ENCODE results near the gene CEP57.

CEP57 gene

DNA sequence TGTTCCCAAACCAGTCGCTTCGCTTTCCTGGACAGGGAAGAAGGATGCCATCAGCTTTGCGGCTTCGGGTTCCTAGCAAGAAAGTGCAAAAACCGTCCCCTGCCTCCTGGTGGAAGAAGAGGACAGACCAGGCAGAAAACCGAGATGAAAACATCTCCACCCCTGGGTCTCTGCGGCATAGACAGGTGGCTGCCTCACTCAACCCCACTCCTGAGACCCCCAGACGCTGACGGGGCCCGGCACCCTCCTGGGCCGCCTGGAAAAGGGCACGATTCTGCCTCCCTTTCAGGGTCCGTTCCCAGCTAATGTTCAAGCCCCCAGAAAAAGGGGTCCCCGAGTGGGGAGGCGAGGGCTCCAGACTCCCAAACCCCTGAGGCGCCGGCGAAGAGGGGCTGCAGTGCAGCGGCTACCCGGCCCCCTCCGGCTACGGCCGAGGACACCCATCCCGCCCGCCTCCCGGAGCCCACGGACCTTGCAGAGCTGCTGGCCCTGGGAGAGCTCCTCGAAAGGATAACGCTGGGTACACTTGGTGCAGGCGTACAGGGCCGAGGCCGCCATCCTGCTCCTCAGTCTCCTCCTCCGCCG is 1.3 kb upstream of the CEP57 start:
- ChIA-PET POLR2A (interaction anchor here (0.8 to 1.5 kb wide), 3 partner anchors 20 to 642 kb away, joined by 3 to 6 read pairs (median 3); no protein-coding TSS in a partner anchor), CTCF (interaction anchor here (0.9 to 3.8 kb wide), 12 partner anchors 9 to 637 kb away, joined by 3 to 19 read pairs (median 5); no protein-coding TSS in a partner anchor)
- H3K4me3 ChIP-seq (ENCODE audit: low read depth, low read length), result peak overlapping the region; percentile 85
- no peak for DNase-seq (ENCODE audit: low read depth, low spot score)
- TF ChIP-seq CTCF (IDR thresholded peaks at IDR 0.05; ENCODE audit: insufficient read depth, low read length, missing control alignments), result peak; percentile 40

DNA sequence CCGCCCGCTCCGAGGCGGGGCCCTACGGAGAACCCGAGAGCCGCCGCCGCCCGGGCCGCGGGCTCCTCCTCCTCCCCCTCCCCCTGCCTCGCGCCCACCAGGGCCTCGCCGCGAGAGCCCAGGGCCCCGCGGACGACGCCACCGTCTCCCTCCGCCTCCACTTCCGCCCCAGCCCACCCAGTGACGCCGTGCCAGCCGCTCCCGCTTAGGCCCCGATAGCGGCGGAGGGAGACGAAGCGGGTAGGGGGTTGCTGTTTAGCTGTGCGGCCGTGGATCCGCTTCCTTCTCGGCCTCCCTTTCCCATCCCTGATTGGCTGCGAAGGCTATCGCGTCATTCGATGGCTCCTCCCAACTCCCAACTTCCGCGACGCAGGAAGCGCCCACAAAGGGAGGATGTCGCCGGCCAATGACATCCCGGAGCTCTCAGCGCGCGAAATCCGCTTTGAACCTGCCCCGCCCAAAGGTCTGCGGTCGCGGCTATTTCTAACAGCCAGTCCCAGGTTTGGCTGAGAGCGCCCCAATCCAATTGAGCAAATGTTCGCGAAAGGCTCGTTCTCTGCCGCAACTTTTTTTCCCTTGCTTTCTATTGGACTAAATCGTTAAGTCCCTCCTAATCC is 684 bp upstream of the CEP57 start, which contains the start of gene FAM76B:
Gene FAM76B (minus strand): TSS at position 277 of the 617 bp plus-strand sequence. CDS start 304 bp downstream, outside the sequence.
- TF ChIP-seq CTCF (IDR thresholded peaks at IDR 0.05; ENCODE audit: insufficient read depth, low read length, missing control alignments), result no peak
- ChIA-PET CTCF (interaction anchor here (1.0 to 3.8 kb wide), 9 partner anchors 9 to 722 kb away, joined by 3 to 19 read pairs (median 5); no protein-coding TSS in a partner anchor), POLR2A (interaction anchor here (0.8 to 1.5 kb wide), 3 partner anchors 21 to 642 kb away, joined by 3 to 6 read pairs (median 3); no protein-coding TSS in a partner anchor)
- H3K4me3 ChIP-seq (ENCODE audit: low read depth, low read length), result peak within 1 kb of the TSS; percentile 85
- peak; percentile 95 for DNase-seq (ENCODE audit: low read depth, low spot score)

DNA sequence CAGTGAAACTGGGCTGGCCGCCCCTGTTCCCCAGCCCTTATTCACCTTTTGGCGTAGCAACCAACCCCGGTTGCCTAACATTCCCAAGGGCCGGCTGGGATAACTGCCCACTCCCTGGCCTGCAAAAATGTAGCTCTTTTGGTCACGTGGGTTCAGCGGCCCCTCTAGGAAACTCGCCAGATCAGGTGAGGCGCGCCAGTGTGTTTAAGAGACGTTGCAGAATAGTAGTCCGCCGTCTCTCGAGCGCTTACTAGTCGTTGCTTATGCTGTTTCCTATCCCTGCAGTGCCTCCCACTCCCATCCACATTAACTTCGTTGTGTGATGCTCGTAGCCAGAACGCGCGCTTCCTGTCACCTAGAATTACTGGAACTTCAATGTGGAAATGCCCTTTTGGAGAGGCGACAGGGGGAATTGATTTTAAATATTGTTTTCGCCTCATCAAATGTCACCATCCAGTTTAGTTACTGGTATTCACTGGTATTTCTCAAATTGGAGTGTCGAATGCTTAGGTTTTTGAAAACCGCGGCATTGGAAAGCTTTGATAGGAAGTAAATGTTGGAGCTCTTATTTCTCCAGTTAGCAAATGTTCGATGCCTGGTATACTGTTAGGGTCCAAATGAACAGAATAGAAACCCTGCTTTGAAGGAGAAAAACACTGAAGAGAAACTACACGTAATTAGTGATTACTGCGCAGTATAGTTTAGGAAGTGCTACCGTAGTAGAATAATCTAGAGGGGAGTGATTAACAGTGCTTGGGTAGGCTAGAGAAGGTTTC is 823 bp downstream of the CEP57 start:
- DNase-seq (ENCODE audit: low read depth, low spot score), result no peak
- peak overlapping the region; percentile 85 for H3K4me3 ChIP-seq (ENCODE audit: low read depth, low read length)
- no peak for TF ChIP-seq CTCF (IDR thresholded peaks at IDR 0.05; ENCODE audit: insufficient read depth, low read length, missing control alignments)
- ChIA-PET CTCF (interaction anchor here (0.8 to 3.8 kb wide), 9 partner anchors 9 to 723 kb away, joined by 3 to 19 read pairs (median 5); partner anchors contain the start of gene MAML2), POLR2A (no interaction called here)

GRCh38 chr11:95791709-95792033 is 1.4 kb downstream of the CEP57 start:
- ChIA-PET CTCF (interaction anchor here (0.8 to 3.8 kb wide), 6 partner anchors 8 to 640 kb away, joined by 3 to 19 read pairs (median 4); no protein-coding TSS in a partner anchor), POLR2A (no interaction called here)
- H3K4me3 ChIP-seq (ENCODE audit: low read depth, low read length), result peak overlapping the region; percentile 85
- no peak for TF ChIP-seq CTCF (IDR thresholded peaks at IDR 0.05; ENCODE audit: insufficient read depth, low read length, missing control alignments)
- DNase-seq (ENCODE audit: low read depth, low spot score), result no peak

DNA sequence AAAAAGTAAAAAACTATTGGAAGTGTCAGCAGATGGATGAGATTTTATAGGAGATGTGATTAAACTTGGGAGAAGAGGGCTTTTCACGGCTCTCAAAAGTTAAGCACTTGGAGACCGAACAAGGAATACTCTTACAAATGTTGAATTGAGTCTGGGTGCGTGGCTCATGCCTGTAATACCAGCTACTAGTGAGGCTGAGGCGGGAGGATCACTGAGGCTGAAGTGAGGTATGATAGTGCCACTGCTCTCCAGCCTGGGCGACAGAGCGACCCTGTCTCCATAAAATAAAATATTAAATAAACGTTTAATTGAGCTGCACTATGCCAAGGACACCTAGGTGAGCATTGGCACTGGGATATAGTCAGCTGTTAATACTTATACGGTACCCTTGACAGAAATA is 1.9 kb downstream of the CEP57 start:
- ChIA-PET POLR2A (no interaction called here), CTCF (interaction anchor here (0.8 to 3.8 kb wide), 9 partner anchors 10 to 725 kb away, joined by 3 to 19 read pairs (median 4); partner anchors contain the start of gene MAML2)
- TF ChIP-seq CTCF (IDR thresholded peaks at IDR 0.05; ENCODE audit: insufficient read depth, low read length, missing control alignments), result no peak
- H3K4me3 ChIP-seq (ENCODE audit: low read depth, low read length), result no peak overlapping the region
- DNase-seq (ENCODE audit: low read depth, low spot score), result no peak
